ENCODE data around the gene FOXE3. TPM values are rescaled to one million over a fixed set of nuclear protein-coding genes. Genes with fewer than 3 reads are reported as not detected.

FOXE3 gene
- total RNA-seq, 1 experiment from 2014 or later, result 0.20 TPM

GRCh38 chr1:47386268-47386667 lies 29.8 kb upstream of the FOXE3 start:
- H4K20me1 ChIP-seq (ENCODE audit: insufficient read depth), result no peaks in the 10 kb centered on the region
- no peak overlapping the region for H3K4me2 ChIP-seq (ENCODE audit: low read length)
- TF ChIP-seq ZBTB33 (IDR thresholded peaks at IDR 0.05; ENCODE audit: extremely low read depth, insufficient replicate concordance, low read length), result no peak
- TF ChIP-seq MAX (IDR thresholded peaks at IDR 0.05), result no peak
- TF ChIP-seq CEBPB (IDR thresholded peaks at IDR 0.05; ENCODE audit: low read depth), result no peak
- no peak for TF ChIP-seq YY1 (IDR thresholded peaks at IDR 0.05; ENCODE audit: extremely low read depth, insufficient replicate concordance, low read depth, low read length)
- no peak for TF ChIP-seq ZFX (IDR thresholded peaks at IDR 0.05)
- no peak for TF ChIP-seq ELF1 (IDR thresholded peaks at IDR 0.05; ENCODE audit: borderline replicate concordance, low read depth)
- no peak for TF ChIP-seq CTCF (IDR thresholded peaks at IDR 0.05 in 2 of 3, conservative IDR thresholded peaks at IDR 0.05 in 1 of 3; ENCODE audit: borderline replicate concordance in 1 of 3, insufficient read depth in 1 of 3, low read depth in 2 of 3, low read length in 2 of 3)
- TF ChIP-seq ATF3 (IDR thresholded peaks at IDR 0.05), result no peak
- no peak for TF ChIP-seq POLR2A (IDR thresholded peaks at IDR 0.05; ENCODE audit: borderline replicate concordance, extremely low read depth, insufficient read depth, insufficient read length)
- no peak for TF ChIP-seq ZNF274 (IDR thresholded peaks at IDR 0.05; ENCODE audit: low read depth, low read length)
- TF ChIP-seq EZH2 (IDR thresholded peaks at IDR 0.05), result no peak
- no peak for TF ChIP-seq RAD21 (IDR thresholded peaks at IDR 0.05; ENCODE audit: low read depth)
- H3K9me2 ChIP-seq (ENCODE audit: insufficient read depth), result no peaks in the 10 kb centered on the region
- ChIA-PET CTCF (no interaction called here), POLR2A (no interaction called here), RAD21 (ENCODE audit: low non-redundant PET in 1 of 2, low total read pairs in 2 of 2, uncharacterized antibody in 2 of 2, unreplicated experiment in 2 of 2) (no interaction called here)
- H3K27me3 ChIP-seq (ENCODE audit: insufficient read depth, low read length), result no peaks in the 10 kb centered on the region
- no peak overlapping the region for H3K4me3 ChIP-seq (replicated peaks in 1 of 2; ENCODE audit: low read depth in 1 of 2, low read length in 2 of 2)
- no peak overlapping the region for H3K9ac ChIP-seq (ENCODE audit: low read length)
- H3K27ac ChIP-seq (ENCODE audit: low read depth, low read length), result no peak overlapping the region
- no peaks in the 10 kb centered on the region for H3K36me3 ChIP-seq (ENCODE audit: control insufficient read depth in 1 of 2, insufficient read depth in 2 of 2, low read length in 2 of 2)
- no peaks in the 10 kb centered on the region for H3K4me1 ChIP-seq (ENCODE audit: control insufficient read depth in 1 of 2, insufficient read depth in 2 of 2, low read length in 2 of 2)
- DNase-seq (ENCODE audit: low read depth, low spot score), result no peak
- no peaks in the 10 kb centered on the region for H3K79me2 ChIP-seq (ENCODE audit: insufficient read depth, low read length)
- H2AFZ ChIP-seq (ENCODE audit: low read depth, low read length, poor library complexity, severe bottlenecking), result no peak overlapping the region
- H3K9me3 ChIP-seq (ENCODE audit: control insufficient read depth in 1 of 2, insufficient read depth in 1 of 2, low read depth in 1 of 2, low read length in 2 of 2), result no peaks in the 10 kb centered on the region
- BruUV-seq (replicated peaks), result no TSS peak
- intact Hi-C loops (cut with micrococcal nuclease), result no loop called here
- no peak for ATAC-seq

Data from HCT116 (cell line).